Activated CD8-positive, alpha-beta memory T cell treated with anti-CD3 and anti-CD28 coated beads for 48 hours (primary cell): ENCODE data around the gene EN1.

Experiments
- DNase-seq, 3 experiments: peaks; one replicate each; pipeline ENCODE4 v3.0.0-alpha.2; 2020; ENCODE audit warnings: low read depth in 2 of 3, low spot score in 2 of 3

EN1 gene

DNA sequence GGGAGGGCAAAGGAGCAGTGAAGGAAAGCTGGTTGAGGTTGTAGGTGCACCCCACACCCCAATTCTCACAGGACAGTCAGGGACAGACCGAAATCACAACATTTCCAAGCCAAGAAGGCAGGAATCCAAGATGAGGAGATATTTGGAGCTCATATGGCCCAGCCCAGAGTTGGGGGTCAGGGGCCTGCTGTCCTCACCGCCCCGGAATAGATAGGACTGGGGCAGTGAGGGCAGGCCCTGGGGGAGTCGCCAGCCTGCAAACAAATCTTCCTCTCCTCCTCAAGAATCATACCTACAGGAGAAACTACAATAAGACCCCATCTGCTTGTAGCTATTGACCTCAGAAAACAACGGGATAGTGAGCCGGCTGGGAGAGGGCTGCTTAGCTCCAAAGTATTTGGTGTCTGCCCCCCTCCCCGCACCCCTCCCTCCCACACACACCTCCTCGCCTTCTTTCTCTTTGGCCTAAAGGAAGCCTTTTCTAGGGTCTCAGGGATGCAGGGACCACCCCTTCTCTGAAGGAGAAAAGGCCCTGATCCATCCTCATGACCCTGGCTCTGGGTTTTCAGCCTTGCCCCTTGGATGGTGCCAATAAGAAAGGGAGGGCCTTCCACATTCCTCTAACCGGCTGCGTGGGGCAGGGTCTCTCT is 3.8 kb downstream of the EN1 start:
- DNase-seq, result no peak

GRCh38 chr2:118842661-118843482 is 4.6 kb downstream of the EN1 start:
- DNase-seq, result no peak

DNA sequence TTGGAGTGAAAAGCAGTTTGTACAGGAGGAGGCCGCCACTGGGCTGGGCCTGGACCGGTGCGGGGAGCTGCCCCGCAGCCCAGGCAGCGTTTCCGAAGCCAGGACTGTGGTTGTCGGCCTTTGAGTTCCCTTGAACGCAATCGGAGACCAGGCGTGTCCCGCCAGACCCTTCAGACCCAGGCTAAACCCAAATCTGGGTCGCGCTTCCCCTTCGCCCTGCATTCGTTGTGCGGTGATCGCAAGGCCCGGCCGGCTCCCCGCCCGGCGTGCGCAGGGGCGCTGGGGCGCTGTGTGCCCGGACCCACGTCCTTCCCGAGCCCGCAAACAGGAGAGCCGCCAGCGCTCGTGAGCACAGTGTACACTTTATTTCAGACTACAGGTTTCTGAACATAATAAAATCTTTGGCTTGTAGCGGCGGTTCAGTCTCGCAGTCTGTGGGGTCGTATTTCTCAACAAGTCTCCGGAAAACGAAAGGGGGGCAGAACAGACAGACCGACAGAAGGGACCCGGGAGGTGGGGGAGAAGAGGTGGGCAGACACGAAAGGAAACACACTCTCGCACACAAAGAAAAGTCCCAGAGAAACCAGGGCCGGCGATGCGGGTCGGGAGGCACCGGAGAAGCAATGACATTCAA is 5.5 kb downstream of the EN1 start:
- no peak for DNase-seq

DNA sequence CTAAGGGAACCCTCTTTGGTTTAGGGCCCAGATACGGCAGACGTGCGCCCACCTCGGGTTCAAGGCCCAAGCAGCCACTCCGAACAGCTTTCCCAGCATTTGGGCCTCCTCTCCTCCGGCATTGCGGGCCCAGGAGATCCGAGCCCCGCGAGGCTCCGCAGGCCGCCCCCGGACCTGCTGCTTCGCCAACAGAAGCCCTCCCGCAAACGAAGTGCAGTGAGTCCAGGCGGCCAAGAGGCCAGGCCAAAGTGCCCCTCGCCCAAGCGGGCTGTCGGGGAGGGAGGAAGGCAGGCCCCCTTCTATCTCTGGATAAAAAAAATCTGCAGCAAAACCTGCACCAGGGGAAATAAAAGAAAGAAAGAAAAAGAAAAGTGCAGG is 6.0 kb downstream of the EN1 start:
- DNase-seq, result no peak

DNA sequence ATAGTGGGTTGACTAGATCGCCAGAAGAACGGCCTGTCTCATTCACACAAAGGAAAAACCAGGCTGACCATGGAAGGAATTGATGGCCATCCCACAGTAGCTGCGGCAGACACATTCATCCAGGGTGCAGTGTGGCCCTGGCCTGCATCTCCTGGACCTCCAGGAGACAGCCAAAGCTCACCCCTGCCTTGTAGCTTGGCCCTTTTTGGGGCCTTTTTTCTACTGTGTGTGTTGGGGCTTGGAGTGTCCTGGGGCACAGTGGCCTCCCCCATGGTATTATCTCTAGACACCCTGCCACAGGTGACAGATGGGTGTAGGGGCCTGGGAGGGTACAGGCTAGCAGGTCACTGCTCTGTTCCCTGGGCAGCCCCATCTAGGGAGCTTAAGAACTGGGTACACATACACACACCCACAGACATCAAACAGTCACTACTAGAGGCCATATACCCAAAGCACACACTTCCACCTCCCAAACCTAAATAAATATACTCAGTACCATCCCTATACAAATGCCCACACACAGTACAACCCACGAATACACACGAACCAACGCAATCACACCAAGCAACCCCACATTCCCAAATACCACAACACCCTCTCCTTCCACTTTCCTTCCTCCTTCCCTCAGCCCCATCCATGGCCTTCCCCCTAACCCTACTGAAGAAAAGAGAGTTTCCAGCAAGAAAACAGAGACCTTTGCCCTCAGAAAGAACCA is 8.6 kb downstream of the EN1 start:
- no peak for DNase-seq

- no peak for DNase-seq
Observed at GRCh38 chr2:118837621-118838020, 9.8 kb downstream of the EN1 start.

GRCh38 chr2:118837067-118837466 is 10.4 kb downstream of the EN1 start:
- no peak for DNase-seq

GRCh38 chr2:118836411-118836930 is 11.0 kb downstream of the EN1 start:
- no peak for DNase-seq

DNA sequence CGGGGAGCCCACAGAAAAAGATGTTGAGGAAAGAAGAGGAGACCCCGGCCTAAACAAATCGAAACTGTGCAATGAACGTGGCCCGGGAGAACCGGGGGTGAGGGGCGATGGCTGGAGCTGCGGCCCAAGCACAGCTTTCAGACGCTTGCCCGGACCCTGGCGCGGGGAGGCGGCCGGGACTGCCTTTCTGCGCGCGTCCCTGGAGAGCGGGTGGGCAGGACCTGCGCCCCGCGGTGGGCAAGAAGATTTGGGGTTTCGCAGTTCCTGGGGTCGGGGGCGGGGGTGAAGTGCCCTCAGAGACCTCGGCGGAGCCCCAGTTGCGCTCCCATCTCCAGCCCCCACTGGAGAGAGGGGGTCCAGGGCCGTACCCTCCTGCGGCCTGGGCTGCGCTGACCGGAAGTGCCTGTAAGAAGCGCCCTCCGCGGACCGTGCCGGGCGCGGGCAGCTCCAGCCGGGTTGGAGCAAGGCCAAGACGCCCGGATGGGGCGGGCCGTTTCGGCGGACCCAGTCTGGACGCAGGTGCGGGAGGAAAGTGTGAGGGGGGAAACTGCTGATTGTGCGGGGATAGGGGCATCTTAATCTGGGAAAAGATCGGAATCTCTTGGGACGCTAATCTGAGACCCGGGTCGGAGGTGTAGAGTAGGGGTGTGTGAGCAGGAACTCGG is 11.6 kb downstream of the EN1 start:
- DNase-seq, result no peak

GRCh38 chr2:118834901-118835745 is 12.3 kb downstream of the EN1 start:
- DNase-seq, result no peak

DNA sequence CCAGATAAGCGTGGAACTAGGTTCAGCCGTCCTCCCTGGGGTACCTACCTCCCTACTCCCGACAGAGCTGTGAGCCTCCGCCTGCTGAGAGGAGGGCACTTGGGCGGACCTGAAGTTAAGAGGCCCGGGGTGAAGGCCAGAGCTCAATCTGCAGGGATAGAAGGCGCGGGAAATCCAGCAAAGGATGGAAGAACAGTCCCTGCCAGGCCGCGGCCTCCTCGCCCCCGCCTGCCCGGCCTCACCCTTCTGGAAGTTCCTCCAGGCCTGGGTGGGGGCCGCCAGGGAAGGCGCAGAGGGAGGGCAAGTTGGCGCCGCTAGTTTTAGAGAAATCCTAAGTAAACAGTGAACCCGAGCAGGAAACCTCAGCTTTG is 13.0 kb downstream of the EN1 start:
- no peak for DNase-seq

DNA sequence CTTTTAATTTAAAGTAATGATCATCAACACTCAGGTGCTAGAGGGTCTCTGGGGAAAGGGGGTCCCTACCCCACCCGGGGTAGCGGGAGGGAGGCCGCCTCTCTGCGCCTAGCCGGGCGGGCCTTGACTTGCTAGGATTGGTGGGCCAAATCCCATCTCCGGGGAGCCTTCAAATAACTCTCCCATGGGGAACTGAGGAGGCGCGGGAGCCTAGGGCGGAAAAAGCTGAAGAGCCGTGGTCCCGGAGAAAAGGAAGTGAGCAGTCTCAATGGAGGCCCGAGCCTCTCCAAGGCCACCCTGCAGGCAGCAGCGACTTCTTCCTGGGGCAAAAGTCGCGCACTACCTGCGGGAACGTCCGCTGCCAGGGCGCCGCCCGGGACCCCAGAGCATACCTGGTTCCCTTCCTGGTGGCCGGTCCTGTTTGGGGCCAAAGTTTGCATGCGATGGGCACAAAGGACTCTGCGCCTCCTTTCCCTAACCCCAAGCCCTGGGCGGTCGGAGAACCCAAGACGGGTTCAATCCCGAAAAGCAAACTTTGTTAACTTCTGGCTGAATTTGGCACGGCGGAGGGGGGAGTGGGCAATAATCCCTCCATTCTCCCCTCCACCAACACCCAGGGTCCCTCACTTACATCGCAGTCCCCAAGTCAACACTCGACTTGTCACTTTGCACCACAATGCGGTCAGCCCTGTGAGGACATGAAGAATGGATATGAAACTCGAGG is 13.6 kb downstream of the EN1 start:
- no peak for DNase-seq

DNA sequence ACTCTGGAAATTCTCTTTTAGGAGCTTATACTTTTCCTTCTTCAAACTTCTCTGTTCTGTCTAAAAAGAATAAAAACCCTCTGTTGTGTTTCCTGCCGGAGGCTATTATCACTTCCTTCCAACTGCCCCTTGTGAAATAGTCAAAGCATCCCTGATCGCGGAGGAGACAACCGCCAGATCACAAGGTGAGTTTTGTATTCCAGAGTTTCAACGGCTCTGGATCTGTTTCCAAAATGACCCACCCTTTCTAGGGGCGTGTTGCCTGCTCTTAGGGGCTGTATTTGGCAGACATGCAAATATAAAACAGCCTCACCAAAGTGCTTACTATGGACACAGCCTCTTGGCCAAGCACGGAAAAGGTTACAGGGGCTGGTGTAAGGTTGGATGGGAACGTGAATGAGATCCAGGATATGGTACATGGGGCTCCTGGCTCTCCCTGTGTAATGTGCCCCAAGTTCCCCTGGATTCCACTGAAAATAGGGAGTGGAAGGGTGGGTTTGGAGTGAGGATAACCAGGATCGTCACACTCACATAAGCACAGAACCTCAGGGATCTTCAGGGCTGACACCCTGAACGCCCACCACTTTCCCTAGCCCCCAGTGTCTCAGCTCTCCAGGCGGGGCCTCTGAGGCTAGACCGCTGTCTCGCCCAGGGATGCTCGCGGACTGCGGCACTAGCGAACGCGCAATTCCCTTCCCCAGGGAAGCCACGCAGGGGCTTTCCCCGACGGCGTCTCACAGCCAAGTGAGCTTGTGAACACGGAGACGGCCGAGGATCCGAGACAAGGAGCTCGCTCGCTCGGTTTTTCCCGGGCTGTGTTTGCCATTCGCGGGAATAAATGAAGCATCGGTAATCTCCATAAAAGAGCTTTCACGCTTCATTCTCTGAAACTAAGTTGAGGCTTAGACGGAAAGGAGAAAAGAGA is 14.4 kb downstream of the EN1 start:
- no peak for DNase-seq

DNA sequence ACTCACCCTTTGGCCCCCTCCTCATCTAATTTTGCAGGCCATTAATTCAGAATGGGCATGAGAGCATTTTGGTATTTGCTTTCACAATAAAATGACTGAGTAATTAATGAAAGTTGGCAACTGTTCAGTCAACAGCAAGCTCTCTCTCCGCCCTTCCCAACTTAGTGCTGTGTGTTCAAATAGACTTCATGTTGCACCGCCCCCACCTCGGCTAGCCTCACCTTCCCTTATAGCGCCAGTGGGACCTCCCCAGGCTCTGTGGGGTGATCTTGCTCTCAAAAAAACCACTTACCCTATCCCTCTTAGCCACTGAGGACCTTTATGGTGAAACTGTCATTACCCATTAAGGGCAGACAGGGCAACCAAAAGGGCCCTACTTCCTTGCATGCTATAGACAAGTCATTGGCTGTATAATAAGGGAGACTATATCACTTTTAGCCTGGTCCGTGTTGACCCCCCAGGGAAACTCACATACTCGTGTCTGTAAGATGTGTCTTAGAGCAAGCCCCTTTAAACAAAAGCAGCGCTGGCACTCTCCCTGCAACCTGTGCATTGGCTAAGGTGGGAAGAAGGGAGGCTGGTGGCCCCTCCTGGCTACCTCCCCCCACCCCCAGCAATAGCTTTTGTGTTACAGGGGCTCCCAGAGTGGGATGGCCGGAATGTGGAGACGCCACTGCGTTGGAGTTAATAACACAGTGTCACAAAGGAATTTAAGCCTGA is 15.2 kb downstream of the EN1 start:
- no peak for DNase-seq

DNA sequence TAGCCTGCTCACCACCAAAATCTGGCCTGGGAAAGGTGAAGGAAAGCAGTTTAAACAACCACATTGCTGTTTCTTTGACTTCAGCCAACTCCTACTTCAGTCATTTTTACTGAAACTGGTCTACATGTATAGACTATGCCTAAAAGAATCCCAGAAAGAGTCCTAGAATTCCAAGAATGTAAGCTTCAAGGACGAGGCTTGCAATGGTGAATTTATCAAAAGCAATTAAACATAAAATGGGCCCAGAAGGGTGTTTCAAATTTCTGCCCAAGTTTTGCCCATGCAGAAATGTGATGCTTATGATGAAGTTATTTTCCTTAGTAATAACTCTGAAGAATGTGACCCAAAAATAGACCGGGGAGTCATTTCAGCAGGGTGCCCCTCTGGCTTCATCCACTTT is 16.6 kb downstream of the EN1 start:
- DNase-seq, result no peak

- no peak for DNase-seq
Observed at GRCh38 chr2:118830118-118830517, 17.3 kb downstream of the EN1 start.

- DNase-seq, result no peak
Observed at GRCh38 chr2:118826093-118826492, 21.4 kb downstream of the EN1 start.

GRCh38 chr2:118823633-118824032 is 23.8 kb downstream of the EN1 start:
- no peak for DNase-seq
